SK-N-SH (cell line): ENCODE data around the gene SRGAP1. TPM values are rescaled to one million over a fixed set of nuclear protein-coding genes. Genes with fewer than 3 reads are reported as not detected.

Experiments
- CTCF ChIA-PET: fragments of 300-600, 350-600 bp; formaldehyde crosslinking; extraction: SDS; loops from one replicate; lab custom pipeline; 2021; lab: Yijun Ruan, JAX
- POLR2A ChIA-PET: fragments of 350-600 bp; sonication (Branson Sonifier 250); formaldehyde crosslinking; extraction: SDS; loops from one replicate; lab custom pipeline; 2020; ENCODE audit warnings: antibody characterized with exemption, inconsistent platforms; lab: Yijun Ruan, JAX
- DNase-seq: peaks from one replicate; pipeline ENCODE4 v3.0.0; 2012
- H2AFZ ChIP-seq: fragments of 200-600 bp; sonication (generic); 2 replicates; pipeline ENCODE4 v1.8.1; 2016; ENCODE audit warnings: antibody characterized with exemption, mild to moderate bottlenecking, low read depth
- H3F3A ChIP-seq: fragments of 200-600 bp; sonication (generic); replicated peaks from 2 replicates; pipeline ENCODE3; 2016; ENCODE audit warnings: antibody characterized with exemption, mild to moderate bottlenecking; ENCODE audit not compliant: insufficient read depth
- H3K27ac ChIP-seq, 2 experiments: fragments of 200-500 bp in 1 of 2; fragments of 200-600 bp in 1 of 2; sonication (Bioruptor generic) in 1 of 2; sonication (generic), shearing (Covaris generic) in 1 of 2; 2 replicates each; pipeline versions ENCODE4 v1.5.1 to v1.6.1; 2014 to 2016; ENCODE audit warnings: low read depth in 2 of 2, inconsistent platforms in 1 of 2, low read length in 1 of 2, mild to moderate bottlenecking in 1 of 2, mixed read lengths in 1 of 2
- H3K27me3 ChIP-seq: fragments of 200-600 bp; sonication (generic), shearing (Covaris generic); 2 replicates; pipeline ENCODE4 v1.6.1; 2016; ENCODE audit warnings: mixed run types; ENCODE audit not compliant: insufficient read depth
- H3K36me3 ChIP-seq, 2 experiments: fragments of 200-500 bp in 1 of 2; fragments of 200-600 bp in 1 of 2; sonication (Bioruptor generic) in 1 of 2; sonication (generic) in 1 of 2; replicated peaks in 1 of 2; 2 replicates each; pipeline versions ENCODE3 to v1.5.1; 2014 to 2016; ENCODE audit warnings: low read length in 1 of 2, mild to moderate bottlenecking in 1 of 2; ENCODE audit not compliant: insufficient read depth in 2 of 2, control insufficient read depth in 1 of 2
- H3K4me1 ChIP-seq, 2 experiments: fragments of 200-500 bp in 1 of 2; fragments of 200-600 bp in 1 of 2; sonication (Bioruptor generic) in 1 of 2; sonication (generic), shearing (Covaris generic) in 1 of 2; 2 replicates each; pipeline versions ENCODE4 v1.5.1 to v1.6.1; 2014 to 2016; ENCODE audit warnings: low read depth in 1 of 2, low read length in 1 of 2, mixed run types in 1 of 2; ENCODE audit not compliant: insufficient read depth in 2 of 2, control insufficient read depth in 1 of 2
- H3K4me2 ChIP-seq: fragments of 200-600 bp; sonication (generic), shearing (Covaris generic); 2 replicates; pipeline ENCODE4 v1.6.1; 2017; ENCODE audit warnings: mixed run types
- H3K4me3 ChIP-seq, 2 experiments: fragments of 200-500 bp in 1 of 2; fragments of 200-600 bp in 1 of 2; sonication (Bioruptor generic) in 1 of 2; sonication (generic), shearing (Covaris generic) in 1 of 2; 2 replicates each; pipeline versions ENCODE4 v1.5.1 to v1.8.1; 2014 to 2016; ENCODE audit warnings: low read depth in 2 of 2, inconsistent platforms in 1 of 2, low read length in 1 of 2, mild to moderate bottlenecking in 1 of 2, mixed read lengths in 1 of 2, moderate library complexity in 1 of 2
- H3K79me2 ChIP-seq: fragments of 200-600 bp; sonication (generic); 2 replicates; pipeline ENCODE4 v1.8.1; 2017; ENCODE audit warnings: mild to moderate bottlenecking; ENCODE audit not compliant: insufficient read depth
- H3K9ac ChIP-seq: fragments of 200-600 bp; sonication (generic); 2 replicates; pipeline ENCODE4 v1.6.1; 2017; ENCODE audit warnings: mixed run types
- H3K9me2 ChIP-seq: fragments of 200-600 bp; sonication (generic); 2 replicates; pipeline ENCODE4 v1.6.1; 2017; ENCODE audit warnings: mixed run types
- H3K9me3 ChIP-seq: fragments of 200-600 bp; sonication (generic); 2 replicates; pipeline ENCODE4 v1.6.1; 2017; ENCODE audit warnings: mixed run types, mild to moderate bottlenecking, moderate library complexity
- H4K20me1 ChIP-seq: fragments of 200-600 bp; sonication (generic); 2 replicates; pipeline ENCODE4 v1.6.1; 2017; ENCODE audit warnings: mild to moderate bottlenecking, mixed run types; ENCODE audit not compliant: insufficient read depth
- CHD2 ChIP-seq: fragments of 150-350 bp; IDR thresholded peaks from 2 replicates; pipeline ENCODE4 v1.6.1; 2018; ENCODE audit warnings: low read length; ENCODE audit not compliant: partially characterized antibody
- CTCF ChIP-seq: fragments of 200-600 bp; sonication (generic); IDR thresholded peaks from 2 replicates; pipeline ENCODE4 v1.6.1; 2017; ENCODE audit warnings: antibody characterized with exemption, mild to moderate bottlenecking, moderate library complexity
- ELF1 ChIP-seq: IDR thresholded peaks from 2 replicates; pipeline ENCODE4 v1.4.0; 2012
- EZH2phosphoT487 ChIP-seq: fragments of 200-600 bp; sonication (generic); IDR thresholded peaks from 2 replicates; pipeline ENCODE4 v1.6.1; 2017; ENCODE audit warnings: low read depth, mixed run types, mild to moderate bottlenecking, antibody characterized with exemption, moderate library complexity, borderline replicate concordance
- FOXJ3 ChIP-seq: sonication (generic); formaldehyde crosslinking; IDR thresholded peaks from 2 replicates; pipeline ENCODE4 v1.5.1; 2020; ENCODE audit warnings: mild to moderate bottlenecking, missing genetic modification reagents
- GABPA ChIP-seq: IDR thresholded peaks from 2 replicates; pipeline ENCODE4 v1.4.0; 2012; ENCODE audit warnings: low read depth, mild to moderate bottlenecking
- GATA2 ChIP-seq: sonication (generic); formaldehyde crosslinking; IDR thresholded peaks from 2 replicates; pipeline ENCODE4 v1.5.0; 2020; ENCODE audit warnings: mild to moderate bottlenecking, missing genetic modification reagents
- IRF3 ChIP-seq: fragments of 150-350 bp; IDR thresholded peaks from 2 replicates; pipeline ENCODE4 v1.6.1; 2016; ENCODE audit warnings: mild to moderate bottlenecking, low read depth, low read length
- MEF2A ChIP-seq: IDR thresholded peaks from 2 replicates; pipeline ENCODE4 v1.4.0; 2012; ENCODE audit warnings: low read depth, borderline replicate concordance
- NFIC ChIP-seq: IDR thresholded peaks from 2 replicates; pipeline ENCODE4 v1.4.0; 2012; ENCODE audit warnings: borderline replicate concordance
- NRF1 ChIP-seq: IDR thresholded peaks from 2 replicates; pipeline ENCODE4 v1.6.1; 2012; ENCODE audit warnings: low read depth, mild to moderate bottlenecking, low read length
- POLR2AphosphoS5 ChIP-seq: IDR thresholded peaks from 2 replicates; pipeline ENCODE4 v1.6.1; 2012; ENCODE audit warnings: low read depth, low read length
- RAD21 ChIP-seq: IDR thresholded peaks from 2 replicates; pipeline ENCODE4 v1.6.1; 2012; ENCODE audit warnings: mild to moderate bottlenecking, low read length
- REST ChIP-seq: IDR thresholded peaks from 2 replicates; pipeline ENCODE4 v1.6.1; 2012; ENCODE audit warnings: mild to moderate bottlenecking, low read depth, low read length, moderate library complexity
- RFX5 ChIP-seq: IDR thresholded peaks from 2 replicates; pipeline ENCODE4 v1.6.1; 2012; ENCODE audit warnings: mild to moderate bottlenecking, improper control_type of control experiment, low read length
- SIN3A ChIP-seq: IDR thresholded peaks from 2 replicates; pipeline ENCODE4 v1.6.1; 2012; ENCODE audit warnings: low read depth, mild to moderate bottlenecking, low read length, moderate library complexity, borderline replicate concordance
- TAF1 ChIP-seq: IDR thresholded peaks from 2 replicates; pipeline ENCODE4 v1.6.1; 2012; ENCODE audit warnings: low read depth, mild to moderate bottlenecking, low read length, moderate library complexity, borderline replicate concordance
- YY1 ChIP-seq: IDR thresholded peaks from 2 replicates; pipeline ENCODE4 v1.4.0; 2012; ENCODE audit warnings: low read depth, mild to moderate bottlenecking
- ZBTB33 ChIP-seq: IDR thresholded peaks from 2 replicates; pipeline ENCODE4 v1.4.0; 2012; ENCODE audit warnings: low read depth, borderline replicate concordance
- WGBS: methylation state at CpG from one replicate; pipeline ENCODE4 v1.1.6; 2017; ENCODE audit warnings: low lambda C conversion rate; 5-methylcytosine and 5-hydroxymethylcytosine counted together
- polyA plus RNA-seq, 3 experiments: library from polyadenylated mRNA; depleted of rRNA; stranded (reverse); fragments of >200 nt; gene quantifications; 2 replicates each; pipeline ENCODE4 v1.2.3, GENCODE V29; 2012

Gene SRGAP1
- polyA plus RNA-seq, 1 of the 3 experiments (the other 2 are of a cell fraction): 2.6 TPM

GRCh38 chr12:63808631-63809030 is 35.9 kb upstream of the SRGAP1 start:
- whole genome bisulfite sequencing: 90% methylated on average over 5 of the region's 5 CpGs
- no peak for TF ChIP-seq NRF1
- no peak for TF ChIP-seq REST
- no peak for TF ChIP-seq ELF1
- no peak for TF ChIP-seq GABPA
- TF ChIP-seq TAF1: no peak
- no peak for TF ChIP-seq YY1
- no peak for TF ChIP-seq RFX5
- TF ChIP-seq POLR2AphosphoS5: no peak
- no peak for TF ChIP-seq CHD2
- TF ChIP-seq RAD21: no peak
- TF ChIP-seq MEF2A: no peak
- TF ChIP-seq GATA2 (CRISPR knock-in tag): no peak
- no peak for TF ChIP-seq CTCF
- TF ChIP-seq IRF3: no peak
- TF ChIP-seq ZBTB33: no peak
- no peak for TF ChIP-seq SIN3A
- TF ChIP-seq EZH2phosphoT487: no peak
- no peak for TF ChIP-seq NFIC
- TF ChIP-seq FOXJ3 (CRISPR knock-in tag): no peak
- H2AFZ ChIP-seq: no peak overlapping the region
- no peaks in the 10 kb centered on the region for H3K9me2 ChIP-seq
- H3F3A ChIP-seq: no peaks in the 10 kb centered on the region
- no peak overlapping the region for H3K9ac ChIP-seq
- no peaks in the 10 kb centered on the region for H3K4me1 ChIP-seq
- POLR2A ChIA-PET: no interaction called here
- CTCF ChIA-PET: no interaction called here
- H3K4me2 ChIP-seq: no peak overlapping the region
- no peak overlapping the region for H3K4me3 ChIP-seq
- H3K27ac ChIP-seq: no peak overlapping the region
- H4K20me1 ChIP-seq: no peaks in the 10 kb centered on the region
- DNase-seq: no peak
- peaks cover 3 to 7% of the 10 kb centered on the region in 2 experiments for H3K36me3 ChIP-seq
- H3K79me2 ChIP-seq: no peaks in the 10 kb centered on the region
- no peaks in the 10 kb centered on the region; the same call in 1 of the 2 replicates for H3K27me3 ChIP-seq
- H3K9me3 ChIP-seq: no peaks in the 10 kb centered on the region
